ENCODE results near the gene TULP1. TPM values are rescaled to one million over a fixed set of nuclear protein-coding genes. Genes with fewer than 3 reads are reported as not detected.
"Not testable (repeated sequence)": the region's sequence is repeated elsewhere in the genome, so short reads cannot be mapped to it uniquely, and the experiment has no call there.

TULP1 gene
- total RNA-seq, 2 experiments from 2014 or later, result not detected

- POLR2A ChIA-PET, result interaction anchor here (0.5 kb wide), 1 partner anchor 185 kb away, joined by 3 read pairs; no protein-coding TSS in a partner anchor
- CTCF ChIA-PET, result interaction anchor here (0.7 to 3.6 kb wide), 6 partner anchors 7 to 268 kb away, joined by 3 to 20 read pairs (median 8); partner anchors contain the start of gene ARMC12
Measured at GRCh38 chr6:35524380-35525020, 11.8 kb upstream of the TULP1 start.

- POLR2A ChIA-PET, result interaction anchor here (0.6 to 1.1 kb wide), 2 partner anchors 17 to 25 kb away, joined by 3 to 4 read pairs; no protein-coding TSS in a partner anchor
- CTCF ChIA-PET, result interaction anchor here (0.6 to 3.6 kb wide), 22 partner anchors 9 to 216 kb away, joined by 3 to 20 read pairs (median 3); partner anchors contain the start of genes ARMC12 and TEAD3
Measured at GRCh38 chr6:35522660-35523658, 10.3 kb upstream of the TULP1 start.

GRCh38 chr6:35522151-35522550 lies 9.5 kb upstream of the TULP1 start:
- ChIA-PET CTCF (interaction anchor here (0.6 to 3.6 kb wide), 17 partner anchors 10 to 216 kb away, joined by 3 to 20 read pairs (median 3); partner anchors contain the start of genes ARMC12 and TEAD3), POLR2A (interaction anchor here (0.6 kb wide), 1 partner anchor 17 kb away, joined by 4 read pairs; no protein-coding TSS in a partner anchor)

GRCh38 chr6:35521235-35521634 lies 8.5 kb upstream of the TULP1 start:
- POLR2A ChIA-PET, result no interaction called here
- CTCF ChIA-PET, result interaction anchor here (0.7 to 1.7 kb wide), 2 partner anchors 31 to 215 kb away, joined by 3 to 8 read pairs; partner anchors contain the start of gene ARMC12

DNA sequence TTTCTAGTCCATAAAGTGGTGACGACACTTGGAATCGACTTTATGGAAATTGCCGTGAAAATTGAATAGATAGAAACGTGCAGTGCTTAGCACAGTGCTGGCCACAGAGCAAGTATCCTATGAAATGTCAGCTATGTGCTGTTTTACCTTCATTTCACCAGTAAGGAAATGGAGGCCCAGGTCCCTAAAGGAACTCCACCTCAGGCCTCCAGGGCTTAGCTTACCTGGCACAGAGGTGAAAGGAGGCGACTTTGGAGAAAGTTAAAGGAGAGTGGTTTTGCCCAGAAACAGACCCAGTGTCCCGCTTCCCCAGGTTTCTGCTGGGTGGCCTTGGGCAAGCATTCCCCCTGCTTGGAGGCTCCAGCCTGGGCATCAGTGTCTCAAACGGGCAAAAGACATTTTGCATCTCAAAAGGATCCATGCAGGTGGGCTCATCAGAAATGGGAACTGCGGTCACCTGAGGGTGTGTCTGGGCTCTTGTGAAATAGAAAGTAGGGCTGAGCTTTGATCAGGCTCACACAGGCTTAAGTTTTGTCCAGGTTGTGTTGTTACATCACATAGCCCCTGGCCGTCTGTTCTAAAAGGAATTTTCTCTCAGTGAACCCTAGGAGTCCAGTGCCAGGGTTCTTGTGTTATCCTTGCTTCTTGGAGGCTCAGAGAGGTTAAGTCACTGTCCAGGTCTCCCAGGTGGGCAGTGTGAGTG lies 6.8 kb upstream of the TULP1 start:
- POLR2A ChIA-PET, result no interaction called here
- CTCF ChIA-PET, result interaction anchor here (0.6 kb wide), 1 partner anchor 55 kb away, joined by 7 read pairs; no protein-coding TSS in a partner anchor

DNA sequence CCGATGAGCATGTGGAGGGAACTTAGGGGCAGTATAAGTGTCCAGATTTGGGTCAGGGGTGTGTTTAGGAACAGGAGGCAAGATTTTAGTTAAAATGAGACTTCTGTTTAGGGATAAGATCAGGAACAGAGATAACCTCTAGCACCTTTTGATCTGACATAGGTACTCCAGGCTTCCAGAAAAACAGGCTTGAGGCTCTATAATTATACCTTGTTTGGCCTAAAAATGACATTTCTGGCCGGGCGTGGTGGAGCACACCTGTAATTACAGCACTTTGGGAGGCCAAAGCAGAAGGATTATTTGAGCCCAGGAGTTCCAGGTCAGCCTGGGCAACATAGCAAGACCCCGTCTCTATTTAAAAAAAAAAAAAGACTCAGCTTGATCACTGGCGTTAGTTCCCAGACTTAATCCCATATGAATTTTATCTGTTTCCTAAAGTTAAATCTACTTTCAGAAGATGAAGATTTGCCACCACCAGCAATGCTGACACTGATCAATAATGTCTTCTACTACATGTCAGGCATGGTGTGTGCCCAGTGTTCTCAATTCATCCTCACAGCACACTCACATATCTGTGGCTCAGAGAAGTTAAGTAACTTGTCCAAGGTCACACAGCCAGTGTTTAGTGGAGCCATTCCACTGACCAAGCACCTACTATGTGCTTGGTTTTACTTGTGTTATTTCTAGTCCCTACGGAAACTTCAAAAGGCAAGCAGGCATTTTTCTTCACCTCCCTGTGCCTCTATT lies 6.0 kb upstream of the TULP1 start:
- CTCF ChIA-PET, result no interaction called here

DNA sequence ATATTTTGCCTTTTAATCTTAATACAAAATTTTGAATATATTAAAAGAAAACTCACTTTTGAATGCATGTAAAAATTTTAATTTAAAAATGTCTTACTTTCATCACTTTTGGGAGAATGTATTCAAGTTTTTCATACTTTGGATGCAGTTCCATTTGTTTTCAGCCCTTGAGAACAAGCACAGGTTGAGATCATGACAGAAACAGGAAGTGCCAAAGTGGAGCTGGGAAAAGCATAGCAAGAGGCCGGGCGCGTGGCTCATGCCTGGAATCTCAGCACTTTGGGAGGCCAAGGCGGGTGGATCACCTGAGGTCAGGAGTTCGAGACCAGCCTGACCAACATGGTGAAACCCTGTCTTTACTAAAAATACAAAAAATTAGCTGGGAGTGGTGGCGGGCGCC lies 5.3 kb upstream of the TULP1 start:
- CTCF ChIA-PET, POLR2A ChIA-PET: not testable (repeated sequence)

More for the DNA sequence above, 6.0 kb upstream of the TULP1 start:
- POLR2A ChIA-PET, result no interaction called here

DNA sequence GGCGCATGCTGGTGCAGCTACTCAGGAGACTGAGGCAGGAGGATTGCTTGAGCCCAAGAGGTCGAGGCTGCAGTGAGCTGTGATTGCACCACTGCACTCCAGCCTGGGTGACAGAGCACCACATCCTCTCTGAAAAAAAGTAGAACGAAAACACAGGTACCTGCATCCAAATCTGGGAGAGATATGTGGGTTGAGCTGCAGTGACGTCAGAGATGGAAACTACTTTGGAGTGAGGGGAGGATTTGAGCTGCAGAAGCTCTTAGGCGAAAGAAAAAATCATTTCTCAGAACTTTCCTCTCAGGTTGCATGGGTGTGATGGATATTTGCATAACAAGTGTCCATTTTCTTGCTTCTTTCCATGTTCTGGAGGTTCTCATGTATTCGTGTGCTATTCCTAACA lies 4.0 kb upstream of the TULP1 start:
- CTCF ChIA-PET, result interaction anchor here (0.8 kb wide), 1 partner anchor 33 kb away, joined by 3 read pairs; no protein-coding TSS in a partner anchor
- POLR2A ChIA-PET, result no interaction called here

- CTCF ChIA-PET, result interaction anchor here (0.7 kb wide), 1 partner anchor 72 kb away, joined by 4 read pairs; no protein-coding TSS in a partner anchor
- POLR2A ChIA-PET, result not testable (repeated sequence)
Measured at GRCh38 chr6:35515939-35516338, 3.2 kb upstream of the TULP1 start.

- POLR2A ChIA-PET, result interaction anchor here (0.6 kb wide), 1 partner anchor 204 kb away, joined by 3 read pairs; no protein-coding TSS in a partner anchor
- CTCF ChIA-PET, result interaction anchor here (0.6 to 0.8 kb wide), 2 partner anchors 10 to 271 kb away, joined by 3 read pairs; no protein-coding TSS in a partner anchor
Measured at GRCh38 chr6:35514587-35514986, 1.9 kb upstream of the TULP1 start.

GRCh38 chr6:35512006-35512405 lies 690 bp downstream of the TULP1 start:
- POLR2A ChIA-PET, result no interaction called here
- CTCF ChIA-PET, result no interaction called here

GRCh38 chr6:35511562-35511941 lies 1.1 kb downstream of the TULP1 start:
- POLR2A ChIA-PET, result no interaction called here
- CTCF ChIA-PET, result no interaction called here

DNA sequence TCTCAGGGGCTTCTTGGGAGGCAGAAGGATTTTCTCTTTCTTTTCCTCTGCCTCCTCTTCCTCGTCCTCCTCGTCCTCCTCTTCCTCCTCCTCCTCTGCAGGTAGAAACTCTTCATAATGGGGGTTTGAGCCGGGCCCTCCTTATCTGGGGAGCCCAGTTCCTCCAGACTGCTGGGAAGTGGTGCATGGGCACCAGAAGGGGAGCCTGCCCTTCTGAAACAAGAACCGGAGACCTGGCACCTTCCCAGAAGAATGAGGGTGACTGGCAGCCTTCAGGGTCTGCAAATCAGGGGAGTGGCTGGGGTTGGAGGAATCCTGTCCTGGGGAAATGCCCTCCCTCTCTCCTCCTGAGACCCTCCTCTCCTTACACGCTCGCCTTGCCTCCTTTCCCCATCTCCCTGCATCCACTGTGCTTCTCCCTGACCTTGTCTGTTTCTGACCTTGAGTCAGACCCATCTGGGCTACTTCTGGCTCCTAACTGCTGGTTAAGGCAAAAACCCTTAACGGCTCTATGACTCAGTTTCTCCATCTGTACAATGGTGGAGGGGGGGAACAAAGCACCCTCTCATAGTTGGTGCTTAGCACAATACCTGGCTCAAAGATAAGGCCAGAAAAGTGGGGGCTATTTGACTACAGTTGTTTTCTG lies 1.7 kb downstream of the TULP1 start:
- CTCF ChIA-PET, result interaction anchor here (1.5 to 1.8 kb wide), 2 partner anchors 14 to 225 kb away, joined by 3 to 5 read pairs; partner anchors contain the start of genes ARMC12 and TEAD3
- POLR2A ChIA-PET, result no interaction called here

DNA sequence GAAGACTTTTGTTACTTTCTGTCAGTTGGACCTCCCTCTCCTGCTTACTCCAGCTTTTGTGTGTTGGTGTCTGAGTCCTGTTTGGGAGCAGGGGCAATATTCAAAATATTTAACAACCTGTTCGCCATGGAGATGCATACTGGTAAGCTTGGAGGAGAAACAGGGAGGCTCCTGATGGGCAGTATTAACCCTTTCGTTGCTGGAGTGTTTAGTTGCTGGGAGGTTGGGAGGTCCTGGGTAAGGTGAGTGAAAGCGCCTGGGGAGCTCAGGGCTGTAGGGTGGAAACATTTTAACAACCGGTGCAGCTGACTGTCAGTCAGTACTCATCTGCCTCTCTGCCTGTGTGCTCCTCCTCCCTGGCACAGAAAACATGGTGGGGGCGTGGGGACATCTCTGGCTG lies 4.2 kb downstream of the TULP1 start:
- POLR2A ChIA-PET, result no interaction called here
- CTCF ChIA-PET, result no interaction called here

- ChIA-PET CTCF (no interaction called here), POLR2A (no interaction called here)
Measured at GRCh38 chr6:35508027-35508426, 4.7 kb downstream of the TULP1 start.

DNA sequence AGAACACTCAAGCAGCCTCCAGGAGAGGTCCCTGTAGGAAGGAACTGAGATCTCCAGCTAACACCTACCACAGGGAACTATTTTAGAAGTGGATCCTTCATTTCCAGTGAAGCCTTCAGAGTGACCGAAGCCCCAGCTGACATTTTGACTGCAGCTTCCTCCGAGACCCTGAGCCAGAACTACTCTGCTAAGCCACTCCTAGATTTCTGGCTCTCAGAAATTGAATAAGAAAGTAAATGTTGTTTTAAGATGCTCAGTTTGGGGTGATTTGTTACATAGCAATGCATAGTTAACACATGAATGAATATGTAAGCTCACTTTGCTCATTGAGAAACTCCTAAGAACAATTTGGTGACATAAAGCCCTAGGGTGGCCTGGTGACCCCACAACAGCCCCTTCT lies 5.5 kb downstream of the TULP1 start:
- CTCF ChIA-PET, result interaction anchor here (0.6 kb wide), 1 partner anchor 616 kb away, joined by 4 read pairs; no protein-coding TSS in a partner anchor

GRCh38 chr6:35506536-35506935 lies 6.2 kb downstream of the TULP1 start:
- CTCF ChIA-PET, result no interaction called here

More for the DNA sequence above, 5.5 kb downstream of the TULP1 start:
- POLR2A ChIA-PET, result interaction anchor here (0.6 kb wide), 1 partner anchor 46 kb away, joined by 3 read pairs; no protein-coding TSS in a partner anchor

DNA sequence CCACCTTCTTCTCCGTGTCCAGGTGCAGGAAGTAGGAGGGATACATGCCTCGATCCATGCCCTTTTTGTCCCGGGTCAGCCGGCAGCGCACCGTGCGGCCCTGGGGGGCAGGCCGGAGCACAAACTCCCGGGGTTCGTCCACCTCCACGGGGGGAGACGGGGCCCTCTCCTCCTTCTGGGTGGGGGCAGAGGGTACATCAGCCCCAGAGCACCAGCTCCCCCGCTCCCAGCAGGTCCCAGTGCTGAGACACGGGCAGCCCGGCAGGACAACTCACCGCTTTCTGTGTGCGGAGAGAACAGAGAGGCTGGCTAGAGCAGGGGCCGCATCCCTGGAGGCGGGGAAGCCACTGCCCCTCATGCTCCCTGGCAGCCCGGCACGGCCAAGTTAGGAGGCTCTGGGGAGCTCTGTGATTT lies 6.7 kb downstream of the TULP1 start:
- CTCF ChIA-PET, result no interaction called here
- POLR2A ChIA-PET, result interaction anchor here (0.7 kb wide), 1 partner anchor 17 kb away, joined by 4 read pairs; no protein-coding TSS in a partner anchor

More at GRCh38 chr6:35506536-35506935, 6.2 kb downstream of the TULP1 start:
- POLR2A ChIA-PET, result interaction anchor here (0.6 kb wide), 1 partner anchor 45 kb away, joined by 3 read pairs; no protein-coding TSS in a partner anchor
